Activated B cell treated with CpG ODN at 0.5 μM for 24 hours (primary cell): ENCODE measurements around the gene COL9A2. TPM values are rescaled to one million over a fixed set of nuclear protein-coding genes. Genes with fewer than 3 reads are reported as not detected.

Experiments
- ATAC-seq: fragments of 200-7000 bp; cut with Tn5 transposase; one replicate; pipeline ENCODE4 v1.10.0; 2021; ENCODE audit warnings: low read depth, mild to moderate bottlenecking, moderate library complexity
- CTCF ChIA-PET: fragments of 350-600 bp; sonication (Branson Sonifier 250); formaldehyde crosslinking; loops from one replicate; lab custom pipeline; 2021; ENCODE audit warnings: antibody characterized with exemption; lab: Charles Lee
- POLR2A ChIA-PET: fragments of 350-600 bp; sonication (Branson Sonifier 250); formaldehyde crosslinking; loops from one replicate; lab custom pipeline; 2021; ENCODE audit warnings: antibody characterized with exemption; lab: Charles Lee
- DNase-seq: peaks from one replicate; pipeline ENCODE4 v3.0.0; 2022
- H3K27ac Mint-ChIP-seq: one replicate; pipeline ENCODE4 v1.8.0; 2020; ENCODE audit warnings: mixed read lengths
- H3K27me3 Mint-ChIP-seq: one replicate; pipeline ENCODE4 v1.8.0; 2021; ENCODE audit warnings: mixed read lengths
- H3K36me3 Mint-ChIP-seq: one replicate; pipeline ENCODE4 v1.8.0; 2021; ENCODE audit warnings: low read depth, mixed read lengths
- H3K4me1 Mint-ChIP-seq: one replicate; pipeline ENCODE4 v1.8.0; 2021; ENCODE audit warnings: mixed read lengths
- H3K4me3 Mint-ChIP-seq: one replicate; pipeline ENCODE4 v1.8.0; 2020; ENCODE audit warnings: mild to moderate bottlenecking, mixed read lengths
- H3K9me3 Mint-ChIP-seq: one replicate; pipeline ENCODE4 v1.8.0; 2020; ENCODE audit warnings: mixed read lengths
- intact Hi-C: fragments of 100-400 bp; cut with micrococcal nuclease; formaldehyde crosslinking; loops from one replicate; pipeline ENCODE4 v1.15.1; 2024
- total RNA-seq: library from RNA; stranded (reverse); gene quantifications from 2 replicates; pipeline ENCODE4 v1.2.3, GENCODE V29; 2022
- TF ChIP-seq, protein P1 (sequence below): fragments of 200-600 bp; IDR thresholded peaks from one replicate; pipeline ENCODE4 v1.8.0; 2022; ENCODE audit warnings: antibody characterized with exemption, mild to moderate bottlenecking

The COL9A2 gene
- total RNA-seq, 1 donor from 2014 or later: 5.7 TPM

GRCh38 chr1:40313329-40313957 lies 3.6 kb downstream of the COL9A2 start:
- CTCF ChIA-PET: interaction anchor here (0.6 to 5.7 kb wide), 7 partner anchors 19 to 169 kb away, joined by 3 to 67 read pairs (median 5); no protein-coding TSS in a partner anchor
- TF ChIP-seq, protein P1, sequence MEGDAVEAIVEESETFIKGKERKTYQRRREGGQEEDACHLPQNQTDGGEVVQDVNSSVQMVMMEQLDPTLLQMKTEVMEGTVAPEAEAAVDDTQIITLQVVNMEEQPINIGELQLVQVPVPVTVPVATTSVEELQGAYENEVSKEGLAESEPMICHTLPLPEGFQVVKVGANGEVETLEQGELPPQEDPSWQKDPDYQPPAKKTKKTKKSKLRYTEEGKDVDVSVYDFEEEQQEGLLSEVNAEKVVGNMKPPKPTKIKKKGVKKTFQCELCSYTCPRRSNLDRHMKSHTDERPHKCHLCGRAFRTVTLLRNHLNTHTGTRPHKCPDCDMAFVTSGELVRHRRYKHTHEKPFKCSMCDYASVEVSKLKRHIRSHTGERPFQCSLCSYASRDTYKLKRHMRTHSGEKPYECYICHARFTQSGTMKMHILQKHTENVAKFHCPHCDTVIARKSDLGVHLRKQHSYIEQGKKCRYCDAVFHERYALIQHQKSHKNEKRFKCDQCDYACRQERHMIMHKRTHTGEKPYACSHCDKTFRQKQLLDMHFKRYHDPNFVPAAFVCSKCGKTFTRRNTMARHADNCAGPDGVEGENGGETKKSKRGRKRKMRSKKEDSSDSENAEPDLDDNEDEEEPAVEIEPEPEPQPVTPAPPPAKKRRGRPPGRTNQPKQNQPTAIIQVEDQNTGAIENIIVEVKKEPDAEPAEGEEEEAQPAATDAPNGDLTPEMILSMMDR: no peak
- peaks cover 7% of the 10 kb centered on the region for H3K27me3 Mint-ChIP-seq
- DNase-seq: peak; percentile 66
- H3K36me3 Mint-ChIP-seq: no peaks in the 10 kb centered on the region
- intact Hi-C loops: loop anchor here (2.0 to 10.0 kb wide), 2 partner anchors 273 to 381 kb away; partner anchors contain the start of genes CAP1 and NFYC
- H3K4me3 Mint-ChIP-seq: peak overlapping the region; percentile 57
- peak overlapping the region; percentile 76 for H3K27ac Mint-ChIP-seq
- peaks cover 53% of the 10 kb centered on the region for H3K4me1 Mint-ChIP-seq
- ATAC-seq: peak; percentile 63
- POLR2A ChIA-PET: interaction anchor here (0.5 to 5.9 kb wide), 21 partner anchors 8 to 378 kb away, joined by 3 to 51 read pairs (median 5); partner anchors contain the start of genes NFYC, RLF, SMAP2 and ZFP69B
- H3K9me3 Mint-ChIP-seq: no peaks in the 10 kb centered on the region

GRCh38 chr1:40312238-40313205 lies 4.6 kb downstream of the COL9A2 start:
- Mint-ChIP-seq H3K27ac (peak overlapping the region; percentile 76), H3K36me3 (no peaks in the 10 kb centered on the region), H3K27me3 (peaks cover 2% of the 10 kb centered on the region), H3K4me3 (peak overlapping the region; percentile 35), H3K4me1 (peaks cover 50% of the 10 kb centered on the region), H3K9me3 (no peaks in the 10 kb centered on the region)
- ATAC-seq: no peak
- TF ChIP-seq, protein P1: no peak
- CTCF ChIA-PET: interaction anchor here (1.2 to 5.7 kb wide), 4 partner anchors 19 to 168 kb away, joined by 3 to 54 read pairs (median 14); no protein-coding TSS in a partner anchor
- peak; percentile 47 for DNase-seq
- intact Hi-C loops: loop anchor here (2.0 to 10.0 kb wide), 2 partner anchors 272 to 382 kb away; partner anchors contain the start of genes CAP1 and NFYC
- POLR2A ChIA-PET: interaction anchor here (1.0 to 5.9 kb wide), 9 partner anchors 29 to 379 kb away, joined by 3 to 51 read pairs (median 5); partner anchors contain the start of genes NFYC, RLF, ZFP69B and ZMPSTE24

DNA sequence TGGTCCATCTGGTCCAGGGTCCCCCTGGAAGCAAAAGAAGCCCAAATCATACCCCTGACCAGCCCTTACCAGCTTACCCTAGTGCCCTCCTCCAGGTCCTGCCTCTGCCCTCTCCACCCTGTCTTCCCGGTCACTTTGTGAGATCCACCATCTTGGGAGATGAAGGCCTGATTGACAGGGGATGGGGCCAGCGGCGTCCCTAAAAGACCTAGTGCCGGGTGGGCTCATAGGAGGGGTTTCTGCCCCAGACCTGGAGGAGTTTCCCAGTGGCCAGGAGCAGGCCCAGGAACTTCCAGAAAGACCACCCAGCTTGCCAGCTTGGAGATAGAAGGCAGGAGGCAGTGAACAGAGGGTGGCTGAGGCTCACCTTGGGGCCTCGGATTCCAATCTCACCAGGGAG lies 5.4 kb downstream of the COL9A2 start:
- intact Hi-C loops: loop anchor here (2.0 to 10.0 kb wide), 2 partner anchors 271 to 383 kb away; partner anchors contain the start of genes CAP1 and NFYC
- Mint-ChIP-seq H3K9me3 (no peaks in the 10 kb centered on the region), H3K27ac (peak overlapping the region; percentile 46), H3K27me3 (no peaks in the 10 kb centered on the region), H3K4me1 (peaks cover 46% of the 10 kb centered on the region), H3K36me3 (no peaks in the 10 kb centered on the region), H3K4me3 (no peak overlapping the region)
- CTCF ChIA-PET: no interaction called here
- POLR2A ChIA-PET: interaction anchor here (0.5 to 1.3 kb wide), 3 partner anchors 37 to 170 kb away, joined by 4 to 7 read pairs (median 6); partner anchors contain the start of gene SMAP2
- TF ChIP-seq, protein P1: no peak
- DNase-seq (no peak), ATAC-seq (no peak)

GRCh38 chr1:40310983-40311642 lies 6.0 kb downstream of the COL9A2 start:
- POLR2A ChIA-PET: interaction anchor here (0.5 to 1.3 kb wide), 4 partner anchors 37 to 170 kb away, joined by 3 to 7 read pairs (median 5); partner anchors contain the start of gene SMAP2
- ATAC-seq (no peak), DNase-seq (no peak)
- Mint-ChIP-seq H3K9me3 (no peaks in the 10 kb centered on the region), H3K36me3 (no peaks in the 10 kb centered on the region), H3K4me1 (peaks cover 46% of the 10 kb centered on the region), H3K4me3 (no peak overlapping the region), H3K27me3 (no peaks in the 10 kb centered on the region), H3K27ac (no peak overlapping the region)
- intact Hi-C loops: loop anchor here (10.0 kb wide), 1 partner anchor 384 kb away; the partner anchor contains the start of gene NFYC
- CTCF ChIA-PET: no interaction called here
- TF ChIP-seq, protein P1: no peak
